NCI-H1105 (cell line): Measurements from ENCODE around the gene FAM83C.

Experiments
- DNase-seq: peaks from one replicate; lab custom pipeline; 2025; lab: John Stamatoyannopoulos, UW

FAM83C gene

DNA sequence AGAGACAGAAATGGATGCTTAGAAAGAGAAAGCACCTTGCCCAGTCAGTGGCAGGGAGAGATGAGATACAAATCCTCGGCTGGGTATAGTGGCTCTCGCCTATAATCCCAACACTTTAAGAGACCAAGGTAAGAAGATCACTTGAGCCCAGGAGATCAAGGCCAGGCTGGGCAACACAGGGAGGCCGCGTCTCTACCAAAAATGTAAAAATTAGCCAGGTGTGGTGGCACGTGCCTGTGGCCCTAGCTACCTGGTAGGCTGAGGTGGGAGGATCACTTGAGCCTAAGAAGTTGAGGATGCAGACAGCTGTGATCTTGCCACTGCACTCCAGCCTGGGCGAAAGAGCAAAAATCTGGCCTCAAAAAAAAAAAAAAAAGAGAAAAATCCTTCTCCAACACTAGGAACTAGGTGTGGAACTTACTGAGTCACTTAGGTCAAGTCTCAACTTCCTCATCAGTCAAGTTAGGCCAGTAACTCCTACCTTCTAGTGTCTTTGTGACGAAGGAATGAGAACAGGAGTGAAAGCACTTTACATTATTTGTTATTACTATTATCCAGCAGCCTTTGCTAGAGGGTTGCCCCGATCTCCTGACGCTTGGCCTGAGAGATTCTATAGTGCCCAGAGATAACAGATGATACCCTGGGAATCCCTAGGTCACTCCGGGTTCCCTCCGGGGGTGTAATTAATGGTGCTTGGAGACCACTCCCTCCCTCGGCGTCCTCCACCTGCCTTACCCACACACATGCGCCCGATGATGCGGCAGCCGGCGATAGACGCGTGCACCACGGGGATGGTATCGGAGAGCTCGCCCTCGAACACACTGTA, 8.6 kb downstream of the FAM83C start:
- DNase-seq, result no peak

DNA sequence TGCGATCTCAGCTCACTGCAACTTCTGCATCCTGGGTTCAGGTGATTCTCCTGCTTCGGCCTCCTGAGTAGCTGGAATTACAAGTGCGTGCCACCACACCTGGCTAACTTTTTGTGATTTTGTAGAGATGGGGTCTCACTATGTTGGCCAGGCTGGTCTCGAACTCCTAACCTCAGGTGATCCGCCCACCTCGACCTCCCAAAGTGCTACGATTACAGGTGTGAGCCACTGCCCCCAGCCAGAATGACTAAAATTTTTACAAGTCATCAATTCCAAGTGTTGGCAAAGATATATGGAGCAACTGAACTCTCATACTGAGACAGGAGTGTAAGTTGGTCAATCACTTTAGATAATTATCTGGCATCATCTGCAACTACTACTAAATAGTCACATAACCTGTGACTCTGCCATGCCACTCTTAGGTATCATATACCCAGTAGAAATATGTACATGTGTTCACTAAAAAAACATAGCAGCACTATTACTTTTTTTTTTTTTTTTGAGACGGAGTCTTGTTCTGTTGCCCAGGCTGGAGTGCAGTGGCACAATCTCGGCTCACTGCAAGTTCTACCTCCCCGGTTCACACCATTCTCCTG, 10.6 kb downstream of the FAM83C start:
- DNase-seq, result no peak

DNA sequence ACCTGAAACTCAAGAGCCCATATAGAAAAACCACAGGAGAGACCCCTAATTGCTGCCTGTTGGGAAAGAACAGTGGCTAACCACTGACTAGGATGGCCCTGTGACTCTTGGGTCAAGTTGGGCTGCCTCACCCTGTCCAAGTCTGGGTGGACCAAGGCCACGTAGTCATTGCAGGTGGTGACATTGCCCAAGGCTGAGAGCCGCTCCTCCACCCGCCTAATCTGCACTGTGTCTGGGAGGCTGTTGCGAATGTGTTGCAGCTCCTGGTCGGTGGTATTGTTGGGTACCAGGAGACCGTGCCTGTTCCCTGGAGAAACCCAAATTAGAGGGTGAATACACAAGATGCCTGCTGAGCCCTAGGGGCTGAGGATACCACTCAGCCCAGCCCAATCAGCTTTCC, 11.7 kb downstream of the FAM83C start:
- no peak for DNase-seq

GRCh38 chr20:35279533-35280174, 12.6 kb downstream of the FAM83C start:
- DNase-seq, result no peak

DNA sequence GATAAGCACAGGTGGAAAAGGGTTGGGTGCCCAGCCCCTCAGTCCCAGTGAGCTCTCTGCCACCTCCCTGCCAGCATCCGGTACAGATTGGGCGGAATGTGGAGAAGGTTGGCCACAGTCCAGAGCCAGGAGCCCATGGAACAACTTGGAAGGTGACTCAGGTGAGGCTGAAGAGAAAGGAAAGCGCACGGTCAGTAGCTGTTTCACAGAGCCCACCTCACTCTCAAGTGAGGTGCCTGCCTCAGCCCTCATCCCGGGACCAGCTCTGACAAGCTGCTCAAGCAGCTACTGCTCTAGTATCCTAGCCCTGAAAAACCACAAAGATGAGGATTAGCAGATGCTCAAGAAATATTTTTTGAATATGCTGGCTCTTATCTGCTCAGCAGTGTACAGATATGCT, 13.2 kb downstream of the FAM83C start:
- DNase-seq, result no peak

DNA sequence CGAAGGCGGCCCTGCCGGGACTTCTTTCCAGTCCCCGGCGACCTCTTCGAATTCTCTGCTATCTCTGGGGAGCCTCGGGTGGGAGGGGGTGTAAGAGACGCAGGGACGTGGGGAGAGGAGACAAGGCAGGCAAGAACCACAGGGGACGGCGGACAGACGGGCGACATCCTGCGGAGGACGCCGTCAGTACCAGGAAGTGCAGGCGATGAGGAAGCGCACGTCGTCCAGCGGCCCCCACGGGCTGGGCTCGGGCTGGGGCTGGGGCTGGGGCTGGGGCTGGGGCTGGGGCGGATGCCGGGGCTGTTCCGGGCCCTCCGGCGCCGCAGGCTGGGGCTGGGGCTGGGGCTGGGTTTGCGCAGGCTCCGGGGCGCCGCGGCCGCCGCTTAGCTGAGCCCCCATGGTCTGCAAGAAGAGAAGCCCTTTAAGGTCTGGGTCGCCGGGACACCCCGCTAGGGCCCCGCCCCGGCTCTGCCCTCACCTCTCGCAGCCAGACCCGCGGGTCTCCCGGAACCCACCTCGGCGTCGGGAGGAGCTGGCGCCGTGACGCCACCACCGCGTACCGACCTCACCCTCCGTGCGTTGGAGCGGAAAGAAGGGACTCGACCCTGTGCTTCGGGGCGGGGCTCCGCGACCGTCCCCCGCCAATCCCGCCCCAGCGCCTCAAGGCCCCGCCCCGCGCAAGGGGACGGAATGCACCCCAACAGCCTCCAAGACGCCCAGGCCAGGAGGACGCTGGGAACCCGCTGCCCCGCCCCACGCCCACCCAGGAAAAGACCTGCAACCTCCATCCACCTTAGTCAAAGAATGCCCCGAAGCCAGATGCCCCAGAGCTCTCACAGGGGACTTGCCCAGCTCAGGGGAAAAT, 14.5 kb downstream of the FAM83C start, which contains the start of gene MMP24OS:
TSS of gene MMP24OS (minus strand) at position 592 of the 865 bp plus-strand sequence. CDS start at position 399, 193 bp downstream.
- DNase-seq, result peak; percentile 96

GRCh38 chr20:35277127-35277526, 15.1 kb downstream of the FAM83C start:
- DNase-seq, result no peak

GRCh38 chr20:35276408-35276807, 15.8 kb downstream of the FAM83C start:
- DNase-seq, result no peak

- DNase-seq, result no peak
These were observed 16.4 kb downstream of the FAM83C start for GRCh38 chr20:35275741-35276251.

DNA sequence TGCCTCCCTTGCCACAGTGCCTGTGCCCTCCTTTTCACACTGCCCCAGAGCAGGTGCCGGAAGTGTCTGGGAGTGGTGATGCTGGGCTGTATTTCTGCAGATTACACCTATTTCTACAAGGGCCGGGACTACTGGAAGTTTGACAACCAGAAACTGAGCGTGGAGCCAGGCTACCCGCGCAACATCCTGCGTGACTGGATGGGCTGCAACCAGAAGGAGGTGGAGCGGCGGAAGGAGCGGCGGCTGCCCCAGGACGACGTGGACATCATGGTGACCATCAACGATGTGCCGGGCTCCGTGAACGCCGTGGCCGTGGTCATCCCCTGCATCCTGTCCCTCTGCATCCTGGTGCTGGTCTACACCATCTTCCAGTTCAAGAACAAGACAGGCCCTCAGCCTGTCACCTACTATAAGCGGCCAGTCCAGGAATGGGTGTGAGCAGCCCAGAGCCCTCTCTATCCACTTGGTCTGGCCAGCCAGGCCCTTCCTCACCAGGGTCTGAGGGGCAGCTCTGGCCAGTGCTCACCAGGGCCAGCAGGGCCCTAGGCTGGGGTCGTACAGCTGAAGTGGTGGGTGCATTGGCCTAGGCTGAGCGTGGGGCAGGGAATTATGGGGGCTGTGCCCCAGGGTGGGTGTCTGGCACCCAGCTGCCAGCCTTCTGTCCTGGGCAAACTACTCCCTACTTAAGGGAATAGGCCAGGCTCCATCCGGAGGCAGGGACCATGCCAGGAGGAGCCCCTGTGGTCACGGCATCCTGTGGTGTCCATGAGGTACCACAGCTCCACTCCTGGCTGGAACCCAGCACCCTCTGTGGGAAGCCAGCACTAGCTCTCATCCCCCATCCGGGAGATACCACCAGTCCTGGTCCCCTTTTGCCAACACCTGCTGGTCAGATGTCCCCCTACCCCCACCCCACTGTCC, 17.8 kb downstream of the FAM83C start:
- DNase-seq, result no peak

- no peak for DNase-seq
These were observed 18.6 kb downstream of the FAM83C start for GRCh38 chr20:35273449-35274171.

- DNase-seq, result no peak
These were observed 20.3 kb downstream of the FAM83C start for GRCh38 chr20:35271904-35272303.

- DNase-seq, result no peak
These were observed 20.9 kb downstream of the FAM83C start for GRCh38 chr20:35271073-35271882.

- DNase-seq, result no peak
These were observed 22.0 kb downstream of the FAM83C start for GRCh38 chr20:35270021-35270902.

DNA sequence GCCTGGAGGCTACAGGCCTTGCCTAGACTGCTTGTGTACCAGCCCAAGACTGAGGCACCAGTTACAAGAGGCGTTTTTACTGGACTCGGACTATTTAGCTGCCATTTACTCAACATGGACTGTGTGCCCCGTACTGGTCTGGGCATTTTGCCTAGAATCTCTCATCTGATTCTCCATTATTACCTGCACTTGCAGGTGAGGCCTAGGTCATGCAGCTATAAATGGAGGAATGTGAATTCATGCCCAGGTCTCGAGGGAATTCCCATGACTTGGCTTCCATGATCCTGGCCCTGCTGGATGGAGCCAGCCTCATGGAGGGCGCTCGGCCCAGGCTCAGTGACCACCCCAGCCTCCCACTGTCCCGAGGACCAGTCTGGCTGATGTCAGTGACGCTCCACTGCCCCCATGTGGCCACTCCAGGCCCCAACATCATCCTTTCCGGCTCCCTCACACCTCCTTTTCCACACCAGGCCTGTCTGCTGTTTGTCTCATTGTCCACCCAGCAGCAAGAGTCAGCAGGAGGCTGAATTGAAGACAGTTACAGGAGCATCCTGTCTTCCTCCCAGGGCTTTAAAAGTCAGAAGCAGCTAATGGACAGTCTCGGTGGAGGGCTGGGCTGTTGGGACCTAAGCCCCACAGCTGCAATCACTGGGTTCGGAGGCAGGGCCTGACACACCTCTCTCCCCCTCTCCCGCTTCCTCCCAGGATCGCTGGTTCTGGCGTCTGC, 23.0 kb downstream of the FAM83C start:
- peak; percentile 35 for DNase-seq

DNA sequence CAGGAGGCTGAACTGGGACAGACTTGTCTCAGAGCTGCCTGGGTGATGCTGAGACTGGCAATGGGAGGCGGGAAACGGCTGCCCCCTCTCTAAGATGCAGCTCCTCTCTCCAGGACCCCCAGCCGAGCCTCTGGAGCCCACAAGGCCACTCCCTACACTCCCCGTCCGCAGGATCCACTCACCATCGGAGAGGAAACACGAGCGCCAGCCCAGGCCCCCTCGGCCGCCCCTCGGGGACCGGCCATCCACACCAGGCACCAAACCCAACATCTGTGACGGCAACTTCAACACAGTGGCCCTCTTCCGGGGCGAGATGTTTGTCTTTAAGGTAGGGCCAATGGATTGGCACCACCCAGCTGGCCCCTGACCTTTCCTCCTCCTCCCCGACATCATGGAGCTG, 25.1 kb downstream of the FAM83C start:
- no peak for DNase-seq

- DNase-seq, result no peak
These were observed 27.5 kb downstream of the FAM83C start for GRCh38 chr20:35264755-35265154.
